HUES48 (cell line): ENCODE data around the gene IQSEC1.

Source experiments
- H3K27ac ChIP-seq: one replicate; pipeline ENCODE4 v1.7.0; 2013; ENCODE audit warnings: low read depth, low read length, inconsistent platforms
- H3K27me3 ChIP-seq: 2 replicates; pipeline ENCODE4 v1.6.1; 2013; ENCODE audit warnings: mild to moderate bottlenecking, low read length; ENCODE audit not compliant: control insufficient read depth, insufficient read depth
- H3K36me3 ChIP-seq: 2 replicates; pipeline ENCODE4 v1.6.1; 2013; ENCODE audit warnings: low read length; ENCODE audit not compliant: control insufficient read depth, insufficient read depth
- H3K4me1 ChIP-seq: 2 replicates; pipeline ENCODE4 v1.6.1; 2013; ENCODE audit warnings: mild to moderate bottlenecking, low read length; ENCODE audit not compliant: control insufficient read depth, insufficient read depth
- H3K4me3 ChIP-seq: 2 replicates; pipeline ENCODE4 v1.5.1; 2013; ENCODE audit warnings: mild to moderate bottlenecking, low read depth, low read length
- H3K9ac ChIP-seq: 2 replicates; pipeline ENCODE4 v1.6.1; 2013; ENCODE audit warnings: mild to moderate bottlenecking, low read depth, low read length, moderate library complexity
- H3K9me3 ChIP-seq: 2 replicates; pipeline ENCODE4 v1.6.1; 2013; ENCODE audit warnings: low read length; ENCODE audit not compliant: control insufficient read depth, insufficient read depth

Gene IQSEC1

DNA sequence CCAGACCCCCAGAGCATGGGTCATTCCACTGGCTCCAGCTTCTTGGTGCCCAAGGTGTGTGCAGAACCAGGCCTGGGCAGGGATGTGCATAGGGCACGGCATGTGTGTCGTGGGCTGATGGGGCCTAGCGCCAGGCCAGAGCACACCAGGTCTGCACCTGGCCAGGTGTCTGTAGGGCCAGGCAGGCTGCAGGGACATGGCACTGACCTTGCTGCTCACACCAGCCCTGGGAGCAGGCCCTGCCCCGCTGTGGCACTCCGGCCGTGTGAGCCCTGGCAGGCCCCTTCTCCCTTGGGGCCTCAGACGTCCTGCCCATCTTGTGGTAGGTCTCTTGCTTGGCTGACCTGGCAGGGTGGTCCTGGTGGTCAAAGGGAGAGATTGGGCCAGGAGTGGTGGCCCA lies 147.6 kb downstream of the IQSEC1 start:
- Histone ChIP-seq H3K27ac (no peak overlapping the region), H3K36me3 (peaks cover 25% of the 10 kb centered on the region)

DNA sequence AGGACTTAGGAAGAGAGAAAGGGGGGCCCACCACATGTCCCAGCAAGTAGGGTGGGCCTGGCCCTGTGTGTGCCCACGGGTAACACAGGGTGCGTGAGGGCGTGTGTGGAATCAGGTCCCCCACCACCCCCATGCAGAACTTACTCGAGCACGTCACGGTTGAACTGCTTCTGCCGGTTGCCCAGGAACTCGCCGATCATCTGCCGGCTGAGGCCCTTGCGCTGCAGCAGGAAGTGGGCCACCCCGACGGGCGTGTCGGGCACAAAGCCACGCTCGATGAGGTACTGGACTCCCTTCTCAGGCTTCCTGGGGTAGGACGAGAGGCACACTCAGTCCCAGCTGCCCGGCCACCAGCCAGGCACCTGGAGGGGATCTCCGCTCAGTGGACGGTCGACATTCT lies 148.8 kb downstream of the IQSEC1 start:
- Histone ChIP-seq H3K9ac (no peak overlapping the region), H3K36me3 (peaks cover 38% of the 10 kb centered on the region), H3K9me3 (no peaks in the 10 kb centered on the region), H3K4me1 (no peaks in the 10 kb centered on the region), H3K27ac (no peak overlapping the region), H3K4me3 (no peak overlapping the region), H3K27me3 (no peaks in the 10 kb centered on the region)

More for the DNA sequence above, 147.6 kb downstream of the IQSEC1 start:
- no peaks in the 10 kb centered on the region for H3K9me3 ChIP-seq
- no peak overlapping the region; the same call in 1 of the 2 replicates for H3K9ac ChIP-seq
- no peak overlapping the region for H3K4me3 ChIP-seq
- H3K27me3 ChIP-seq: no peaks in the 10 kb centered on the region
- no peaks in the 10 kb centered on the region for H3K4me1 ChIP-seq

DNA sequence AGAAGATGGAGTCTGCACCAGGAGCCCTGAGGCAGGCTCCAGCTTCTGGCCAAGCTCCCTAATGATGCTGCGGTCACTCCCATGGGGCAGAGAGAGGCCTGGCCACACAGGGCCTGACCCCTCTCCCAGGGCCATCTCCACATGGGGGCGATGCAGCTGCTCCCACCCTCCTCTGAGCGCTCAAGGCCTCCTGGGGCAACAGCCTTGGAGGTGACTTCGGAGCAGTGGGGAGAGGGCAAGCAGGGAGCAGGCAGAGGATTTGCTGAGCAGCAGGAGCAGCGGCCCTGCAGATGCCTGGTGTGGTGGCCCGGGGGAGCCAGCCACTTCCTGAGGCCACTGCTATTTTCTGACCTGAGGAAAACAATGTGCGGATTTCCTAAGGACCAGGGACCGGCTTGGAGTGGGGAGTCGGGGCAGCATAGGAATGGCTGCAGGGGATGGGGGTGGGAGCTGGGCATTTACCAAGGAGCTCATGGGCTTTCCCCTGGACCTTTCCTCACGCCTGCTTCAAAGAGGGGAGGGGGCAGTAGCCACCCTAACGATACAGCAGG lies 150.3 kb downstream of the IQSEC1 start:
- Histone ChIP-seq H3K9ac (no peak overlapping the region), H3K27me3 (no peaks in the 10 kb centered on the region), H3K9me3 (no peaks in the 10 kb centered on the region), H3K4me3 (no peak overlapping the region), H3K27ac (no peak overlapping the region), H3K4me1 (no peaks in the 10 kb centered on the region), H3K36me3 (peaks cover 39% of the 10 kb centered on the region)

DNA sequence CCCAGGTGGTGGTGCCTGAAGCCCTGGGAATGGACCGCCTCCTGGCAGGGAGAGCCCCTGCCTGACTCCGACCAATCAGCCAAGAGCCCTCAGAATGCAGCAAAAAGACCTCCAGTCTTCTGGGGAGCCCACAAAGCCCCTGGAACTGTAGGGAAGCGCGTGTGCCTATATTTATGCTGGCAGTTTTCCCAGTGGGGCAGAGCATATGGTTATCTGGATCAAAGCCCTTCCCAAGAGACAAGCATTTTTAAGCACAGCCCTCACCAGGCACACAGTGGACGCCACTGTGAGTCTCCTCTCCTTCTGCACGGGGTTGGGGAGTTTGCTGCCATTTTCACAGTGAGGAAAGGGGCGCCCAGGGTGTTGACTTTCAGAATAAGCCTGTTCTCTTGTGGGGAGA lies 150.9 kb downstream of the IQSEC1 start:
- H3K4me3 ChIP-seq: no peak overlapping the region
- H3K9me3 ChIP-seq: no peaks in the 10 kb centered on the region
- H3K9ac ChIP-seq: no peak overlapping the region
- no peaks in the 10 kb centered on the region for H3K27me3 ChIP-seq
- no peaks in the 10 kb centered on the region for H3K4me1 ChIP-seq
- peaks cover 39% of the 10 kb centered on the region for H3K36me3 ChIP-seq
- no peak overlapping the region for H3K27ac ChIP-seq

DNA sequence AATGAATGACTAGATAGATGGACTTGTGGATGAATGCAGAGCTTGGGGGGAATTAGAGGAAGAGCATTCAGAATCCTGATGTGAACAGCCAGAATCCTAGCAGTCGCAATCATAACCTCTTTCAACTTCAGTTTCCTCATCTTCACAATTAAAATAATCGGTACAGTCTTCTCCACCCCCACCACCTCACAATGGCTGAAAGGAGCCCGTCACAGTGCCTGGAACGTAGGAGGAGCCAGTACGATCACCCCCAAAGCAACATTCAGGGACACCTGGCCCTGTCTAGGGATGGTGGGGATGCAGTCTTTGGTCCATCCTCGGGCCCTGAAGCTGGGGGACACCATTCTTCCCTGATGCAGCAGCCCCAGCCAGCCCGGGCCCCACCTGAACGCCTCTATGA lies 151.5 kb downstream of the IQSEC1 start:
- Histone ChIP-seq H3K9ac (no peak overlapping the region), H3K4me3 (no peak overlapping the region), H3K36me3 (peaks cover 39% of the 10 kb centered on the region), H3K27me3 (no peaks in the 10 kb centered on the region), H3K27ac (no peak overlapping the region), H3K9me3 (no peaks in the 10 kb centered on the region), H3K4me1 (no peaks in the 10 kb centered on the region)

DNA sequence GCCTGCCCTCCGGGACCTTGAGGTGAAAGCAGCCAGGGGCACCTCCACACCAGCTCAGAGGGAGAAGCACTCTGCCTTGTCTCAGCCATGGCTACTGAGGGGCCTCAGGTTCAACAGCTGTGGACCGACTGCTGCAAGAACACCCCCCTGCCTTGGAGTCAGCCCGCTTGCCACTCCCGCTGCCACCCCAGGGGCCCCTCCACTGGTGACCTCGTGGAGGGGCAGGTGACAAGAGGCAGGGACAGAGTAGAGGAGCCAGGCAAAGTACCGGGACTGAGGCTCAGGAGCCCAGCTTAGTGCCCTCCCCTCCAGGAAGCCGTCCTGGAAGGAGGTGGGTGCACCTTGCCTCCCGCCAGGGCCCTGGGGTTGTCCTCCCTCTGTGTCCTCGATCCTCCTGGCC lies 152.3 kb downstream of the IQSEC1 start:
- peaks cover 43% of the 10 kb centered on the region for H3K36me3 ChIP-seq
- H3K9ac ChIP-seq: no peak overlapping the region
- H3K4me3 ChIP-seq: no peak overlapping the region
- H3K9me3 ChIP-seq: no peaks in the 10 kb centered on the region
- H3K4me1 ChIP-seq: no peaks in the 10 kb centered on the region
- no peak overlapping the region for H3K27ac ChIP-seq
- H3K27me3 ChIP-seq: no peaks in the 10 kb centered on the region

DNA sequence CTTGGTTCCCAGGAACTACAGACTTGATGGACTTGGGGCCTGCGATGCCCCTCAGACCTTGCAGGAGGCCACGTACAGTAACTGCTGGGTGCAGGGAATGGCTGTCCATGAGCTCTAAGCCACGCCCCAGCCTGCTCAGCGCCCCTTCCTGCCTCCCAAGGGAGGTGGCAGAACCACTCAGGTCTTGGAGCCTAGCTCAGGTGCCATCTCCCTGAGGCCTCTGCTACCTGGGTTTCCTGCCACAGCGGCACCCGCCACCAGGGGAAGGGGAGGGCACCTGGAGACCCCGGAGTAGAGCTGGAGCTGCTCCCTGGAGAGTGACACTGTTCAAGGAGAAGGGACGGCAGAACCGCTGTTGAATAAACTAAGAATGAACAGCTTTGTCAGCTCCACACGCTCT lies 154.0 kb downstream of the IQSEC1 start:
- no peaks in the 10 kb centered on the region for H3K4me1 ChIP-seq
- no peaks in the 10 kb centered on the region for H3K9me3 ChIP-seq
- H3K4me3 ChIP-seq: no peak overlapping the region
- no peaks in the 10 kb centered on the region for H3K27me3 ChIP-seq
- no peak overlapping the region for H3K27ac ChIP-seq
- peaks cover 38% of the 10 kb centered on the region for H3K36me3 ChIP-seq
- H3K9ac ChIP-seq: no peak overlapping the region

DNA sequence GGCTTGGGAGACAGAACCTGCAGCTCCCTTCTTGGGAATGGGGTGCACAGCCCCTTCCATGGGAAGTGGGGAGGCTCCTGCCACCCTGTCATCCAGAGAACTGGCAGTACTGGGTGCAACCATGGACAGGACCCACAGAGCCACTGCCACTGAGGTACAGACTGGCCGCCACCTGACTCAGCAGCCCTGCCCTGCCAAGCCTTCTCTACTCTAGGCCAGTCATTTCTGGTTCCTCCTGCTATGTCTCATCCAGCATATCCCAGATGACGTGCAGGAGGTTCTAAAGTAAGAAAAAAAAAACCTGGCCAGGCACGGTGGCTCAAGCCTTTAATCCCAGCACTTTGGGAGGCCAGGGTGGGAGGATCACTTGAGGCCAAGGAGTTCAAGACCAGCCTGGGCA lies 155.0 kb downstream of the IQSEC1 start:
- Histone ChIP-seq H3K9ac (no peak overlapping the region), H3K36me3 (peaks cover 36% of the 10 kb centered on the region)

DNA sequence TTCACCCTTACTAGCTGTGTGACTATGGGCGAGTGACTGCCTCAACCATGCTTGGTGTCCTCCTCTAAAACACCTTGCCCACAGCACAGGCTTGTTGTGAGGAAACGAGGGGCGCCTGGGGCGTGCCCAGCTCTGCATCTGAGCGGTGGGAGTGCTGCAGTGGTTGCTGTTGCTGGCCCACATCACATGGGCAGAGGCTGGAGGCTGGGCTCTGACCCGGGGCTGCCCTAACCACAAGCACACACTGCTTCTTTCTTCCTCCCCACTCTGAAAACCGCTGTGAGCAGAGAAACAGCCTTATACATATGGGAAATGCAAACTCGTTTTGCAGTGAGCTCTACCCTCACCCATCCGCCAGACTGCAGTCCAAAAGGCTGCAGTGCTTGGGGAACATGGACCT lies 157.1 kb downstream of the IQSEC1 start:
- no peaks in the 10 kb centered on the region for H3K4me1 ChIP-seq
- peaks cover 39% of the 10 kb centered on the region for H3K36me3 ChIP-seq
- H3K27ac ChIP-seq: no peak overlapping the region
- H3K27me3 ChIP-seq: no peaks in the 10 kb centered on the region
- peaks cover 4% of the 10 kb centered on the region; the same call in 1 of the 2 replicates for H3K9me3 ChIP-seq
- no peak overlapping the region for H3K4me3 ChIP-seq
- no peak overlapping the region for H3K9ac ChIP-seq

More for the DNA sequence above, 155.0 kb downstream of the IQSEC1 start:
- Histone ChIP-seq H3K27me3 (no peaks in the 10 kb centered on the region), H3K4me1 (no peaks in the 10 kb centered on the region), H3K9me3 (no peaks in the 10 kb centered on the region), H3K27ac (no peak overlapping the region), H3K4me3 (no peak overlapping the region)

DNA sequence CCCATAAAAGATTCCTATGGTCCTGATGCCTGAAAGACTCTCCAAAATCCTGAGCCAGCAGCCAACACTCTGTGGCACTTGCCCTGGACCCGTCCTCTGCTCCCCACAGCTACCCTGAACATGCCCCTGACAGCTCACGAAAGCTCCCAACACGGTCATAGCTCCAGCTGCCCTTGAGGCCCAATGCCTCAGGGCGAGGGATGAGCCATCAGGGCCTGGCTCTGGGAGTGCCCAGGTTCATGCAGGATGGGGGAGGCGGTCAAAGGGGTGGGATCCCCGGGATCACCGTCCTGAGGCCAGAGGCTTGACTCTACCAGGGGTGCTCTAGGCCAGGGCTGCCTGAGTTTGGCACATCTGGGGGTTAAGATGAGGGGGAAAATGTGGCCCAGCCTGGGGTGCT lies 159.1 kb downstream of the IQSEC1 start:
- Histone ChIP-seq H3K27ac (no peak overlapping the region), H3K36me3 (peaks cover 42% of the 10 kb centered on the region), H3K9me3 (peaks cover 4% of the 10 kb centered on the region; the same call in 1 of the 2 replicates), H3K9ac (no peak overlapping the region), H3K27me3 (no peaks in the 10 kb centered on the region), H3K4me1 (no peaks in the 10 kb centered on the region), H3K4me3 (no peak overlapping the region)

DNA sequence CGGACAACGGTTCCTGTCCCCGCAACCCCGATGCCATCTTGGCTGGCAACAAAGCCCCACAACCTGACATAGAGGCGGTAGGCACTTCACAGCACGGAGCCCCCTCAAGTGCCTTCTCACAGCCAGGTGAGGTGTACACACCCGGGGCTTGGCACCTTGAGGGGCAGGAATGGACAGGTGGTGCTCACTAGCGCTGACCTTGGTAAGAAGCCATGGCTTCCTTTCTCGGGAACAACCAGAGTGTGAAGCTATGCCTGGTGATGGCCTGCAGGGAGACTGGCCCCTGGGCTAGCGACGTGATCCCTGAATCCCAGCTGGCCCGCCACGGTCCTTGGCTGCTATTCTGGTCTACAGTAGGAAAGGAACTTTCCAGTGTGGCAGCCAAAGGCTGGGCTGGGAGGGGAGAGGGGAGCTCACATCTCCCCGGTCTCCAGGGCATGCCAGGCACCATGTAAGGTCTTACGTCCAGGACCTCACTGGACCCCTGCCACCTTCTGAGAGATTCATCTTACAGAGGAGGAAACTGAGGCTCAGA lies 161.3 kb downstream of the IQSEC1 start:
- H3K36me3 ChIP-seq: peaks cover 58% of the 10 kb centered on the region
- H3K4me3 ChIP-seq: no peak overlapping the region
- no peaks in the 10 kb centered on the region for H3K4me1 ChIP-seq
- no peak overlapping the region for H3K9ac ChIP-seq
- H3K27me3 ChIP-seq: no peaks in the 10 kb centered on the region
- H3K27ac ChIP-seq: no peak overlapping the region
- H3K9me3 ChIP-seq: peaks cover 4% of the 10 kb centered on the region; the same call in 1 of the 2 replicates
